Measurements from ENCODE around the gene BCAR1.
"Not testable (repeated sequence)": the region's sequence is repeated elsewhere in the genome, so short reads cannot be mapped to it uniquely, and the experiment has no call there.

DNA sequence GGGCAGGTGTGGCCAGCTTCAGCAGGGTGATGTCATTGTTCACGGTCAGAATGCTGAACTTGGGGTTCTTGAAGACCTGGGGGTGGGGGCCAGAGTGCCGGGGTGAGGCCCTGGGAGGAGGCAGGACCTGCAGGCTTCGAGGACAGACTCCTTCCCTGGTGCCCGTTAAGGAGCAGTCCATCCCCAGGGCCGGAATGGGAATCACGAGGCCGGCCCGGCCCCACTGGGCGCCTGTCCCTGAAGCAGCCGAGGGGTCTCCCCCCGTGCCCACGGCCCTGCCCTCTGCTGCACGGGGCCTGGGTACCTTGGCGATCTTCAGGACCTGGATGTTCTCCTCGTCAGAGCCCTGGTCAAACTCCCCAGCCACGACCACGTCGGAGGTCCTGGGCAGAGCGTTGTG is 46.0 kb downstream of the BCAR1 start:
- TF ChIP-seq, protein P1, sequence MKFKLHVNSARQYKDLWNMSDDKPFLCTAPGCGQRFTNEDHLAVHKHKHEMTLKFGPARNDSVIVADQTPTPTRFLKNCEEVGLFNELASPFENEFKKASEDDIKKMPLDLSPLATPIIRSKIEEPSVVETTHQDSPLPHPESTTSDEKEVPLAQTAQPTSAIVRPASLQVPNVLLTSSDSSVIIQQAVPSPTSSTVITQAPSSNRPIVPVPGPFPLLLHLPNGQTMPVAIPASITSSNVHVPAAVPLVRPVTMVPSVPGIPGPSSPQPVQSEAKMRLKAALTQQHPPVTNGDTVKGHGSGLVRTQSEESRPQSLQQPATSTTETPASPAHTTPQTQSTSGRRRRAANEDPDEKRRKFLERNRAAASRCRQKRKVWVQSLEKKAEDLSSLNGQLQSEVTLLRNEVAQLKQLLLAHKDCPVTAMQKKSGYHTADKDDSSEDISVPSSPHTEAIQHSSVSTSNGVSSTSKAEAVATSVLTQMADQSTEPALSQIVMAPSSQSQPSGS (CRISPR knock-in tag; IDR thresholded peaks at IDR 0.05; ENCODE audit: borderline replicate concordance, low read depth), result not testable (repeated sequence)
- not testable (repeated sequence) for TF ChIP-seq FOXP1 (CRISPR knock-in tag; IDR thresholded peaks at IDR 0.05; ENCODE audit: borderline replicate concordance)

Data from WTC11 (cell line).